Measurements from ENCODE around the gene ANKRD45.
"Not testable (repeated sequence)": the region's sequence is repeated elsewhere in the genome, so short reads cannot be mapped to it uniquely, and the experiment has no call there.

DNA sequence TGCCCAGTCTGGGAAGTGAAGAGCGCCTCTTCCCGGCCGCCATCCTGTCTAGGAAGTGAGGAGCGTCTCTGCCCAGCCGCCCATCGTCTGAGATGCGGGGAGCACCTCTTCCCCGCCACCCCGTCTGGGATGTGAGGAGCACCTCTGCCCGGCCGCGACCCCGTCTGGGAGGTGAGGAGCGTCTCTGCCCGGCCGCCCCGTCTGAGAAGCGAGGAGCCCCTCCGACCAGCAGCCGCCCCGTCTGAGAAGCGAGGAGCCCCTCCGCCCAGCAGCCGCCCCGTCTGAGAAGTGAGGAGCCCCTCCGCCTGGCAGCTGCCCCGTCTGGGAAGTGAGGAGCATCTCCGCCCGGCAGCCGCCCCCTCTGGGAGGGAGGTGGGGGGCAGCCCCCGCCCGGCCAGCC, 56.6 kb downstream of the ANKRD45 start:
- TF ChIP-seq POLR2AphosphoS5 (IDR thresholded peaks at IDR 0.05; ENCODE audit: low read depth); CTCF (IDR thresholded peaks at IDR 0.05; ENCODE audit: insufficient read depth, low read length): not testable (repeated sequence)

Measured in HL-60 (cell line).